Middle frontal gyrus (tissue), 1 donor: ENCODE measurements around the gene GLI1.
"Not testable (repeated sequence)": the region's sequence is repeated elsewhere in the genome, so short reads cannot be mapped to it uniquely, and the experiment has no call there.

ENCODE experiments used
- DNase-seq: peaks from one replicate; pipeline ENCODE4 v3.0.0-alpha.2; 2015; ENCODE audit warnings: low spot score; ENCODE audit errors: extremely low spot score

The GLI1 gene

DNA sequence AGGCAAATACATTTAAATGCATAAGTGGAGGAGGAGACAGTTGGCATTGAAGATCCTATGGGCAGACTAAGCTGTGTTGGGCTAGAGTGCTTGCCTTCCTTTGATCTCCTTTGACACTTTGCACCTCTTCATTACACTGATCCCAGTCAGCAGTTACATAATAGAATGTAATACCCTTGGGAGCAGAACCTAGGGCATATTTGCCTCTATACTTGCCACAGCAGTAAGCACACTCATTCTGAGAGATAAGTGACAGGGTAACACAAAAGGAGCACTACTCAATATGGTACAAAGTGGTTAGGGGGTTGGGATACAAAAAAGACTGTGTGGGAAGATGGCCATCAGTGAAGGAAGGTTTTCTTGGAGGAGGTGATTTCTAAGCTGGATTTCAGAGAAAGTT lies 37.2 kb downstream of the GLI1 start:
- DNase-seq, result no peak

DNA sequence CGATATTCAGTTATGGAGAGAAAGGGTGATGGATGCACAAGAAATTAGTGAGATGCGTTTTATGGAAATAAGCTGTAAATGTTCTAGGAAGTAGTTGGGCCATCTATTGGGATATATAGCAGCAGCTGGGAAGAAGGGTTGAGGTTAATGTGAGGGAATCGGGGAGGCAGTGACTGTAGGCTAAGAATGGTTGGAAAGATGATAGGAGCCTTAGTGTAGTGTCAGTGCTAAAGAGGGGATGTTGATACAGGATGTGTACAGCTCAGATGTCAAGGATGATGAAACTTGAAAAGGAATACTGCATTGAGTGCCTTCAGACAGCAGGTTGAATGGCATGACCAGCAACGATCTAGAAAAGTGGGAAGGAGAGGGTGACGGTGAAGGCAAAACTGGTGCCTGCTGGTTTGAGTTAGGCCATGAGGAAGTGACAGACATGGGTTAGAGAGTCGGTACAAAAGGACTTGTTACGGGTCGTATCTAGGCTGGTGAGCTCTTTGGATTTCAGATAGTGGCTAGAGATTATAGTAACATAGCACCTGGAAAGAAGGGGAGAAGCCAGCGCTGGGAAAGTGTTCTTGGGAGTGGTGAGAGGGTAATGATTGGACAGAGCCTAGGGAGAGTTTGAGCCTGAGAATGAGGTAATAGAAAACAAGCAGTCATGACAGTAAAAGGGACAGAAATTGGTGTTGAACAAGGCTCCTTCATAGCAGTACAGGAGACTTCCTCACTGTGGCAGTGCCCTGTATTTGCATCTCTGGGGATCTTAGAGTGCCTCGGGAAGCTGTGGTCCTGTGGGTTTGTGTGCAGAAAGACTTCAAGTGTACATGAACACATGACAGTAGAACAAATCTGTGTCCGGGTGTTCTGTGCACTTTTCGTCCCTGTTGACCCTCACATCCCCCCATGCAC lies 37.9 kb downstream of the GLI1 start:
- DNase-seq, result no peak

DNA sequence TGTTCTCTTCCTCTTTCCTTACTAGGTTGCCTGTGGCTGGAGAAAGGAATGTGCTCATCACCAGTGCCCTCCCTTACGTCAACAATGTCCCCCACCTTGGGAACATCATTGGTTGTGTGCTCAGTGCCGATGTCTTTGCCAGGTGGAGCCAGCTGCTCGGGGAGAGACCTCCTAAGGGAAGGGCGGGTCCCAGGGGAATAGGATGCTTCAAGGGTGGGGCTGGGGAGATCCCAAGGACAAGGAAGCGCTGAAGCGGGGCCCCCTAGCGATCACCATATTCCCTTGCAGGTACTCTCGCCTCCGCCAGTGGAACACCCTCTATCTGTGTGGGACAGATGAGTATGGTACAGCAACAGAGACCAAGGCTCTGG lies 38.5 kb downstream of the GLI1 start:
- no peak for DNase-seq

DNA sequence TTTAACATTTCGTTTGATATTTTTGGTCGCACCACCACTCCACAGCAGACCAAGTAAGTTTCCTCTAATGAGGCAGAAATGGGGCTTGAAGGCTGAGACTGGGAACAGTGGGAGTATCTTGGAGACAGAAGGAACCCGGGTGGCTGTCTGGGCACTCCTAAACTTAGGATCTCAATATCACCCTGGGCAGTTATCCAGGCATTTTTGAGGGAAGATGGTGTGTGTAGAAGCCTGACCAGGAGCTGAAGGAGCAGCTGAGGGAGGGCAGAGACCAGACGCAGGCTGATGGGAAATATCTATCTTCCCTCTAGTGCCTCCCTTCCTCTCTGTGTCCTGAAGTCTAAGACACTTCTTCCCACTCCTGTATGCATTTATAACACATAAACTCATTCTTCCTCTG lies 39.0 kb downstream of the GLI1 start:
- DNase-seq, result no peak

DNA sequence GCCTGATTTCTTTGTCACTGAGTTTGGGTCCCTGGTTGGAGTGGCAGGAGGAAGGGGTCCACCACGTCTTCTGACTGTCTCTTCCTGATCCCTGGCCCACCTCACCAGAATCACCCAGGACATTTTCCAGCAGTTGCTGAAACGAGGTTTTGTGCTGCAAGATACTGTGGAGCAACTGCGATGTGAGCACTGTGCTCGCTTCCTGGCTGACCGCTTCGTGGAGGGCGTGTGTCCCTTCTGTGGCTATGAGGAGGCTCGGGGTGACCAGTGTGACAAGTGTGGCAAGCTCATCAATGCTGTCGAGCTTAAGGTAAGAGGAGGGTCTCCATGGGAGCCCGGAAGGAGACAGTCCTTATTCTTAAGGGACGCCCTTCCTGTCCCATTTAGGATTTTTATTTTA lies 40.6 kb downstream of the GLI1 start:
- no peak for DNase-seq

DNA sequence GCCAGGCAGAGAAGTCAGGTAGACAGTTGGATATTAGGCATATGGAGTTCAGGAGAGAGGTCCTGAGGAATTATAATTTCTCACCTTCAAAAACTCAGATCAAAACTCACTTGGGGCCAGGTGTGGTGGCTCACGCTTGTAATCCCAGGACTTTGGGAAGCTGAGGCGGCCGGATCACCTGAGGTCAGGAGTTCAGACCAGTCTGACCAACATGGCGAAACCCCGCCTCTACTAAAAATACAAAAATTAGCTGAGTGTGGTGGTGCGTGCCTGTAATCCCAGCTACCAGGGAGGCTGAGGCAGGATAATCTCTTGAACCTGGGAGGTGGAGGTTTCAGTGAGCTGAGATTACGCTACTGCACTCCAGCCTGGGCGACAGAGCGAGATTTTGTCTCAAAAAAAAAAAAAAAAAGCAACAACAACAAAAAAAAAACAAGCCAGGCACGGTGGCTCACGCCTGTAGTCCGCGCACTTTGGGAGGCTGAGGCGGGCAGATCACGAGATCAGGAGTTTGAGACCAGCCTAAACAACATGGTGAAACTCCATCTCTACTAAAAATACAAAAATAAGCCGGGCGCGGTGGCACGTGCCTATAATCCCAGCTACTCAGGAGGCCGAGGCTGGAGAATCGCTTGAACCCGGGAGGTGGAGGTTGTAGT lies 42.9 kb downstream of the GLI1 start:
- not testable (repeated sequence) for DNase-seq

DNA sequence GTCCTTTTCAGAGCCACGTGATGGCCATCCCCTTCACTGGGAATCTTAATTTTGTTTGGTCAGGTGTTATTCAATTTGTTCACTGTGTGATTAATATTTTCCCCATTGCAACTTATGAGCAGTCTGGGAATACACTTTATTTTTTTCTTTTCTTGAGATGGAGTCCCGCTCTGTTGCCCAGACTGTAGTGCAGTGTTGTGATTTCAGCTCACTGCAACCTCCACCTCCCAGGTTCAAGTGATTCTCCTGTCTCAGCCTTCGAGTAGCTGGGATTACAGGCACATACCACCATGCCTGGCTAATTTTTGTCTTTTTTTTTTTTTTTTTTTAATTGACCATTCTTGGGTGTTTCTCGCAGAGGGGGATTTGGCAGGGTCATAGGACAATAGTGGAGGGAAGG lies 47.0 kb downstream of the GLI1 start:
- not testable (repeated sequence) for DNase-seq

DNA sequence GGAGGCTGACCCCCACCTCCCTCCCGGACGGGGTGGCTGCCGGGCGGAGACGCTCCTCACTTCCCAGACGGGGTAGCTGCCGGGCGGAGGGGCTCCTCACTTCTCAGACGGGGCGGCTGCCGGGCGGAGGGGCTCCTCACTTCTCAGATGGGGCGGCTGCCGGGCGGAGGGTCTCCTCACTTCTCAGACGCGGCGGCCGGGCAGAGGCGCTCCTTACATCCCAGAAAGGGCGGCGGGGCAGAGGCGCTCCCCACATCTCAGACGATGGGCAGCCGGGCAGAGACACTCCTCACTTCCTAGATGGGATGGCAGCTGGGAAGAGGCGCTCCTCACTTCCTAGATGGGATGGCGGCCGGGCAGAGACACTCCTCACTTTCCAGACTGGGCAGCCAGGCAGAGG lies 48.2 kb downstream of the GLI1 start:
- DNase-seq, result not testable (repeated sequence)

DNA sequence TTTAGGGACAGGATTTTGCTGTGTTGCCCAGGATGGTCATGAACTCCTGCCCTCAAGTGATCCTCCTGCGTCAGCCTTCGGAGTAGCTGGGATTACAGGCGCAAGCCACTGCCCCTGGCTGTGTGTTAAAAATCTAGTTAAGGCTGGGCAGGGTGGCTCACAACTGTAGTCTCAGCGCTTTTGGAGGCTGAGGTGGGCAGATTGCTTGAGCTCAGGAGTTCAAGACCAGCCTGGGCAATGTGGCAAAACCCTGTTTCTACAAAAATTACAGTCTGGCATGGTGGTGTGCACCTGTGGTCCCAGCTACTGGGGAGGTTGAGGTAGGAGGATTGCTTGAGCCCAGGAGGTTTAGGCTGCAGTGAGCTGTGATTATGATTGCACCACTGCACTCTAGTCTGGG lies 51.6 kb downstream of the GLI1 start:
- DNase-seq, result no peak

DNA sequence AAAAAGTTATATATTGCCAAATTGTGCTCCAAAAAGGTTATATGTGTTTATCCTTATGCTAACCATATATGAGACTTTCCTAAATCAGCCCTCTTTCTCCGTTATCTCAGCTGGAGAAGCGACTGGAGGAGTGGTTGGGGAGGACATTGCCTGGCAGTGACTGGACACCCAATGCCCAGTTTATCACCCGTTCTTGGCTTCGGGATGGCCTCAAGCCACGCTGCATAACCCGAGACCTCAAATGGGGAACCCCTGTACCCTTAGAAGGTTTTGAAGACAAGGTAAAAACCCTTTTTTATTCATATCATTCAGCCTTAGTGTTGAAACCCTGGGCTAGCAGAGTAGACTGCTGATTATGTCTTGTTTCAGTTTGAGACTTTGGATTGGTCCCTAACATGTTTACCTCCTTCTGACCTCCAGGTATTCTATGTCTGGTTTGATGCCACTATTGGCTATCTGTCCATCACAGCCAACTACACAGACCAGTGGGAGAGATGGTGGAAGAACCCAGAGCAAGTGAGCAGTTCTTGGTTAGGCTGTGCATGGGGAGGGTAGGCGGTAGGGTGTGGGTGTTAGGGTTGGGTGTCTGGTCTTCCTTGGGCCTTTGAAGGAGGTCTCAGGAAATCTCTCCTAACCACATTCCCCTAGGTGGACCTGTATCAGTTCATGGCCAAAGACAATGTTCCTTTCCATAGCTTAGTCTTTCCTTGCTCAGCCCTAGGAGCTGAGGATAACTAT lies 52.2 kb downstream of the GLI1 start:
- DNase-seq, result no peak

DNA sequence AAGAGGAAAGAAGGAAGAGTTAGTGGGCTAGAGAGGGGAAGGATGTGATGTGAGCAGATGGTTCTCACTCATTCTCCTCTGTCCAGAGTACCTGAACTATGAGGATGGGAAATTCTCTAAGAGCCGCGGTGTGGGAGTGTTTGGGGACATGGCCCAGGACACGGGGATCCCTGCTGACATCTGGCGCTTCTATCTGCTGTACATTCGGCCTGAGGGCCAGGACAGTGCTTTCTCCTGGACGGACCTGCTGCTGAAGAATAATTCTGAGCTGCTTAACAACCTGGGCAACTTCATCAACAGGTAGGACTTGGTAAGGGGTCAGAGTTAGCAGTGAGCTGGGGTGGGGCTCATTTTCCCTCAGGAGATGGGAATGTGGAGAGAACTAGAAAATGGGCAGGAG lies 53.1 kb downstream of the GLI1 start:
- no peak for DNase-seq

DNA sequence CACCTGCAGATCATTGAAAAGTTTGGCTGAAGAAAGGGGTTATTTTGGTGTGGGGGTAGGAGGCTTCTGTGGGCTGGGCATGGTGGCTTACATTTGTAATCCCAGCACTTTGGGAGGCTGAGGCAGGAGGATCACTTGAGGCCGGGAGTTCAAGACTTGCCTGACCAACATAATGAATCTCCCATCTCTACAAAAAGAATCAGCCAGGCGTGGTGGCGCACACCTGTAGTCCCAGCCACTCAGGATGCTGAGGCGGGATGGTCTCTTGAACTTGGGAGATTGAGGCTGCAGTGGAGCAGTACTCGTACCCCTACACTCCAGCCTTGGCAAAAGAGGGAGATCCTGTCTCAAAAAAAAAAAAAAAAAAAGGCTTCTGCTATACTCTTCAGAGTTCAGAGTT lies 53.7 kb downstream of the GLI1 start:
- no peak for DNase-seq

DNA sequence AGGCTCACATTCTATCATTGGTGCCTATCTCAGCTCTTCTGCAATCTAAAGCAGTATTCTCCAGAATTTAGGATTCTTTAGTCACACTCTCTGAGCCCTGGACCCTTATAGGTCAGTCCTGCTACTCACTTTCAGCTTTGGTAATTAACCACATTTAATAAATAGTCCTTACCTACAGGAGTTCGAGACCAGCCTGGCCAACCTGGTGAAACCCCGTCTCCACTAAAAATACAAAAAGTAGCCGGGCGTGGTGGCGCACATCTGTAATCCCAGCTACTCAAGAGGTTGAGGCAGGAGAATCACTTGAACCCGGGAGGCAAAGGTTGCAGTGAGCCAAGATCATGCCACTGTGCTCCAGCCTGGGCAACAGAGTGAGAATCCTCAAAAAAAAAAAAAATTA lies 54.1 kb downstream of the GLI1 start:
- not testable (repeated sequence) for DNase-seq

DNA sequence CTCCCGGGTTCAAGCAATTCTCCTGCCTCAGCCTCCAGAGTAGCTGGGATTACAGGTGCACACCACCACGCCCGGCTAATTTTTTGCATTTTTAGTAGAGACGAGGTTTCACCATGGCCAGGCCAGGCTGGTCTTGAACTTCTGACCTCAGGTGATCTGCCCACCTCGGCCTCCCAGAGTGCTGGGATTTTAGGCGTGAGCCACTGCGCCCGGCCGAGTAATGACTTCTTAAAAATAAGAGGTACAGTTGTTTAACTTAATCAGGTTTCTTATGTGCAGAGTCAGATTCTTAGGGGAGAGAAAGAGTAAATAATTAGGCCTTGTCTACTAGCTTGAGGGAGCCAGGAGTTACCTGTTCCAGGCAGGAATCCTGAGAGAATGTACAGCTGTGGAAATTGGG lies 54.7 kb downstream of the GLI1 start:
- DNase-seq, result not testable (repeated sequence)

DNA sequence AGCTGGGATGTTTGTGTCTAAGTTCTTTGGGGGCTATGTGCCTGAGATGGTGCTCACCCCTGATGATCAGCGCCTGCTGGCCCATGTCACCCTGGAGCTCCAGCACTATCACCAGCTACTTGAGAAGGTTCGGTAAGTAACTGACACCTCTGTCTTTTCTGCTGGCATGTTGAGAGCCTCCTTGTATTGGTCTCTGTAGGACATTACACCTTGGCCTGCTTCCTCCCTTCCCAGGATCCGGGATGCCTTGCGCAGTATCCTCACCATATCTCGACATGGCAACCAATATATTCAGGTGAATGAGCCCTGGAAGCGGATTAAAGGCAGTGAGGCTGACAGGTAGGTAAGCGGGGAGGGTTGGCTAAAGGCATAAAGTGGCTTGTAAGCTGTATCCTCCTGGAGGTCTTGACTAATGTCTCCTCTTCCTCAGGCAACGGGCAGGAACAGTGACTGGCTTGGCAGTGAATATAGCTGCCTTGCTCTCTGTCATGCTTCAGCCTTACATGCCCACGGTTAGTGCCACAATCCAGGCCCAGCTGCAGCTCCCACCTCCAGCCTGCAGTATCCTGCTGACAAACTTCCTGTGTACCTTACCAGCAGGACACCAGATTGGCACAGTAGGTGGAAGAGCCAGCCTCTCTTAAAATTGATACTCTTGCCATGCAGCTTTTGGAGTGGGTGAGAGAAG lies 55.3 kb downstream of the GLI1 start:
- DNase-seq, result no peak

DNA sequence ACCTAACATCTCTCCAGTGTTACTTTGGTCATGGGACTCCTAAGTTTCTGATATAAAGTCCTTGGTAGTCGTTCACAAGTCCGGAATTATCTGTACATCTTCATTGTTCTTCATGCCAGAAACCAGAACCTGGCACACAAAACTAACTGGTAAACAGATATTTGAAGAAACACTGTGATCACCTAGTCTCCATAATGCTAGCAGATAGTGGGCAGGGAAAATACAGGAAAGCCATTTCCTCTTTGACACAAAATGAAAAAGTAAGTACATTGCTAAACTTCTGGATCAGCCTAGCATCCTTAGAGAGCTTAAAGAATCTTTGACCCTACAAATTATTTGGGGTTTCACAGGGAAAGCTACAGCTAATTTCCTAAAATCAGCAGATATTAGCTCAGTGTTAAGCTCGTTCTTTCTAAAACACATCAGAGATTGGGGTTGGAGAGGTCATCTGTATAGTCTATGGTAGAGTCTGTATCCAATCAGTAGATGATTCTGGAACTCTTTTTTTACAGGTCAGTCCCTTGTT lies 55.9 kb downstream of the GLI1 start:
- no peak for DNase-seq

DNA sequence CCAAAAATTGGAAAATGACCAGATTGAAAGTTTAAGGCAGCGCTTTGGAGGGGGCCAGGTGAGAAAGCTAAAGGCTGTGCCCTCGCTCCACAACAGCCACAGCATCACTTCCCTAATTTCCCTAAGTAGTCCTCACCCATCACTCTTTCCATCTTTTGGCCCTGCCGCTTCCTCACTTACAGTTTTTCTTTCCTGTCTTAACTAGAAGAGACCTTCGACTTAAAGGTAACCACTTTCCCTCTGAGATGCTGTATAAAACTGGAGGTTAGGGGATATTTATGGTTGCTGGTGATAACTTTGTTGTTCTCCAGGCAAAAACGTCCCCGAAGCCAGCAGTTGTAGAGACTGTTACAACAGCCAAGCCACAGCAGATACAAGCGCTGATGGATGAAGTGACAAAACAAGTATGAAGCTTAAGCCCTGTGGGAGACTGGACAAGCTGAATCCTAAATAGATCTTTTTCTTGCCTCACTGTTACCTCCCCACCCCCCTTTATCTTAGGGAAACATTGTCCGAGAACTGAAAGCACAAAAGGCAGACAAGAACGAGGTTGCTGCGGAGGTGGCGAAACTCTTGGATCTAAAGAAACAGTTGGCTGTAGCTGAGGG lies 56.5 kb downstream of the GLI1 start:
- DNase-seq, result no peak

DNA sequence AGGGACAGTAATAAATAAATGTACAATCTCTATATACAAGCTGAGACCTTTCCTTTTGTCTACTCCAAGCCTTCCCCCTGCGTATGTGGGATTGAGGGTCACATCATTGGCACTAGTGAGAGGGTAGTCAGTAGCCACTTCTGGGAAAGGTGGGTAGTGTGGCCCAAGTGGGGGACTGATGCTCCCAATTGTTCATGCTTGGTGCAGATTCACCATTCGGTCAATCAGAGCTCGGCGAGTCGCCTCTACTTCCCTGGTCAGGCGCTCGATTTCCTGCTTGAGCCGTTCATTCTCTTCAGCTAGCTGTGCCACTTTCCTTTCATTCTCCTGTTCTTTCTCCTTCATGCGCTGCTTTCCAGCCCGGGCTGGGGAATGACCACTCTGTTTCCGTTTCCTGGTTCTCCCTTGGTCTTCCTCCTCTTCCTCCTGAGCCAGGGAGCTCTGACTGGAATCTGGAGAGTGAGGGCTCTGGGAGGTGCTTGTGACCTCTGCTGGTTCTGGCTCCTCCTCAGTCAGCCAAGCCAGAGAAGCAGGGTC lies 57.1 kb downstream of the GLI1 start:
- no peak for DNase-seq

DNA sequence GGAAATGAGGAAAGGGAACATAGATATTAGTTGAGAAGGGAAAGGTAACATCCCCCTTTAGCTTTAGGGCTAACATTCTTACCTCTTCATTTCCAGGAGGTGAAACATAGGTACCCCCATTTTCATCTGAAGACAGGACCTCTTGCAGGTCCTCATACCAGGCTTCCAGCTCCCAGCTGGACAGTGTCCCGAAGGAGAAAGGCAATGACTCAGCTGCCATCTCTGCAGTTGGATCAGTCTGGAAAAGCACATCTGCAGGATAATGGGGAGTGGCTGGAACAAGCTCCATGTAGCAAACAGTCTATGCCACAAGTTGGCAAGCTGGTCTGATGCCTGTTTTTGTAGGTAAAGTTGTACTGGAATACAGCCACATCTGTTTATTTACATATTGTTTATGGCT lies 57.6 kb downstream of the GLI1 start:
- no peak for DNase-seq

DNA sequence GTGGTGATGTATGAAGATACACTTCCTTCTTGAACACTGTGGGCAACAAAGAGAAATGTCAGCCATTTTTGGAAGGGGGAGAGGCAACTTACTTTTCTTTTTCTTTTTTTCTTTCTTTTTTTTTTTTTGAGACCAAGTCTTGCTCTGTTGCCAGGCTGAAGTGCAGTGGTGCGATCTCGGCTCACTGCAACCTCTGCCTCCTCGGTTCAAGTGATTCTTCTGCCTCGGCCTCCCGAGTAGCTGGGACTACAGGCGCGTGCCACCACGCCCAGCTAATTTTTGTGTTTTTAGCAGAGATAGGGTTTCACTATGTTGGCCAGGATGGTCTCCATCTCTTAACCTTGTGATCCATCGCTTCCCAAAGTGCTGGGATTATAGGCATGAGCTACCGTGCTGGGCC lies 58.1 kb downstream of the GLI1 start:
- DNase-seq, result not testable (repeated sequence)
